HG03558 (cell line): ENCODE measurements around the gene SLC5A1.

ENCODE experiments used
- ATAC-seq: cut with Tn5 transposase; IDR thresholded peaks from one replicate; pipeline ENCODE4 v1.9.1; 2021; ENCODE audit warnings: moderate number of reproducible peaks; ENCODE audit not compliant: unreplicated experiment; ENCODE audit errors: extremely low read depth

SLC5A1 gene

GRCh38 chr22:32050678-32051515, 7.8 kb downstream of the SLC5A1 start:
- ATAC-seq = no peak

DNA sequence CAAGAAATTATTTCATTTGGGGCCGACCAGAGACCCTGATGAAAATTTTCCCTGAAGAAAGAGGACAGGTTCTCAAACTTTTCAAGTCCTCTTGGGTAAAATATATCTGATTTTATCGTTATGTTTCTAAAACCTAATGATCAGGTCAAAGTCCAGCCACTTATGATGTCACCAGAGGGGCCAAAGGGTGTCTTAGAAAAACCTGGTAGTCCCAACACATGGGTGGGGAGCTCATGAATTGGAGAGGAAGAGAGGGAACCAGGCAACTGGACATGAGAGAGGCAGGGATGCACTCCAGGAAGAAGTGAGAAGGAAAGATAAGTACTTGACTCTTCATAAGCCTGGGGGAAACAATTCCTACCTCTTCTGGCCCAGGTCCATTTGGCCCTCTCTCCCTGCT, 9.2 kb downstream of the SLC5A1 start:
- no peak for ATAC-seq

GRCh38 chr22:32052936-32053791, 10.1 kb downstream of the SLC5A1 start:
- no peak for ATAC-seq

DNA sequence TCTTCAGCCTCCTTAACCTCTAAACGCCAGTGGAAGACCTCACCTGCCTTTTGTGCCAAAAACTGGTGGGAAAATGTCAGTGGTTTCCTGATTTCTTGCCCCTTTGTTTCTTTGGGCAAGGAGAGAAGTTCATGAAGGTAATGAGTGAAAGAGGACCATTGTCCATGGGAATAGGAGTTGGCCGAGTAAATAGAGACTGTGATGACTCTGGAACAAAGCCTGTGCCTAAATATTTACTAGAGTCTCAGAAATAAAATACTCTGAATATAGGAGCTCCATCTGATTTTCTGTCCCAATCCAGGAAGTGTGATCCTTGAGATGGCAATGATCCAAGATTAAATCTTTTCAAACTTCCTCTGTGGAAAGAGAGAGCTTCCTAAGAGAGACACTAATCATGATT, 12.0 kb downstream of the SLC5A1 start:
- ATAC-seq = no peak

- ATAC-seq = no peak
Measured at GRCh38 chr22:32058656-32059260, 15.7 kb downstream of the SLC5A1 start.

- ATAC-seq = no peak
Measured at GRCh38 chr22:32059426-32059825, 16.4 kb downstream of the SLC5A1 start.

- ATAC-seq = no peak
Measured at GRCh38 chr22:32063701-32064100, 20.6 kb downstream of the SLC5A1 start.

GRCh38 chr22:32066820-32067219, 23.8 kb downstream of the SLC5A1 start:
- ATAC-seq = no peak

GRCh38 chr22:32067613-32068012, 24.6 kb downstream of the SLC5A1 start:
- ATAC-seq = no peak

DNA sequence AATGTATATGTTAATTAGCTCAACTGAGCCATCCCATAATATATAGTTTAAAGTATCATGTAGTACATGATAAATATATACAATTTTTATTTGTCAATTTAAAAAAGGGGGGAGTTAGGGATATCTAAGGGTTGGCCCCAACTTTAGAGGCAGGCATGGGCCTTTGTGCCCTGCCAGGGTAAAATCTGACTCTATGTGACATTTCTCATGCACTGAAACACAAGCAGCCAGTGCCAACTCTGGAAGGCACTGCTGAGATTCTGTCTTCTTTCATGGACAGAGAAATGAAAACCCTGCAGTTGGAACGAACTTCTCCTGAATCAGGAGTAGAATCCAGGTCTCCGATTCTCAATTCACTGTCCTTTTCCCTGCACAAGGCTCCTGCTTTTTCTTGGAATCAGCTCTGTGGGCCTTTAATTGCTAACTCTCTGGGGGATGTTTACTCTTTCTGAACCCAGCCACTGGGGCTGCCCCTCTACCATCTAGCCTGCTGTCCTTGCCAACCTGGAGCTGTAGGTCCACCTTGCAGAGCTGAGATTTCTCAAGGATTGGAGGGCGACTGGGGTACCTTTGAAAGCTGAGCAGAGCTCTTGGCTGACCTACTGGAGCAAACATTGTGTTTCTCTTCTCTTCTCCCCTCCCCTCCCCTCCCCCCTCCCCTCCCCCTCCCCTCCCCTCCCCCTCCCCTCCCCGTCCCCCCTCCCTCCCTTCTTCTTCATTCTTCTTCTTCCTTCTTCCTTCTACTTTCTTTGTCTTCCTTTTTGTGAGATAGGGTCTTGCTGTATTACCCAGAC, 26.7 kb downstream of the SLC5A1 start:
- ATAC-seq = no peak

DNA sequence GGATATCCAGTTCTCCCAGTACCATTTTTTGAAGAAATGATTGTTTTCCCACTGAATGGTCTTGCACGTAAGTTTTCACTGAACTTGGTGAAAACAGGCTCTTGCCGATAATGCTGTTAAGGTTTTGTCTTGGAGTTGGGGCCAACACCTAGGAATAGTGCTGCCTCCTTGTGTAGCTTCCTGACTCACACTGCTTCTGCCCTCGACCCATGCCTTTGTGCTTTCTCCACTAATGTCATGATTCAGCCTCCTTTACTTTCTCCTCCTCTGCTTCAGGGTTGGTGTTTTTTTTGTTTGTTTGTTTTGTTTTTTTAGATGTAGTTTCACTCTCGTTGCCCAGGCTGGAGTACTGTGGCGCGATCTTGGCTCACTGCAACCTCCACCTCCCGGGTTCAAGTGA, 30.2 kb downstream of the SLC5A1 start:
- no peak for ATAC-seq

GRCh38 chr22:32073823-32074380, 30.8 kb downstream of the SLC5A1 start:
- ATAC-seq = no peak

DNA sequence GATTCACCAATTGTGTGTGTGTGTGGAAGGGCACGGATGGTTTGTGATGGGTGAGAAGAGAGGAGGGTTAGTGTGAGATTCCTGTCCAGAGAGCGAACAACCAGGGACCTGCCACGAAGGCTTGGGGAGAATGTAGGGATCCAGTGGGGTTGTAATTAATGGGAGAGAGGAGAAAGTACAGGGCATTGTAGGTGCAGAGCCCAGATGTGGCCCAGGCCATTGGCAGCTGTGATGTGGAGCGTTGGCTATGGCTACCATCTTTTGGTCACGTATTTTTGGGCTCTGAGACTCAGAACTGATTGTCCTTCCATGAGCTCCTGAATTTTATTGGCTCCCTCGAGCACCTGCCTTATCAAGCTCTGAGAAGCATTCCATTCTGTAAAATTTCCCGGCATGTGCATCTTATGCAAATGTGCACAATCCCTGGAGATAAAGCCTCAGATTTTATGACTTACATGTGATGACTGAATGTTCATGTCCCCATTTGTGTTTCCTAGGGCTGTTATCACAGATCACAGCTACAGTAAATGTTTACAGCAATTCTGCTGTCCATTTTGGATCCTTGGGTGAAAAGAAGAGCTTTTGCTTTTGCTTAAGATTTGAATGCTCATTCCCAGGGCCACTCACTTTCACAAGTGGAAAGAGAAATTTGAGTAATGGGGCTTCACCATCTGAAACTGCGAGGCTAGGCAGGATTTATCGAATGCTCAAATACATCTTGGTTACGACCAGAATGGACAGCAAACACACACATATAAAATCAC, 33.1 kb downstream of the SLC5A1 start:
- no peak for ATAC-seq

GRCh38 chr22:32076761-32077084, 33.7 kb downstream of the SLC5A1 start:
- no peak for ATAC-seq

- ATAC-seq = no peak
Measured at GRCh38 chr22:32077151-32077550, 34.1 kb downstream of the SLC5A1 start.

- no peak for ATAC-seq
Measured at GRCh38 chr22:32079130-32080089, 36.3 kb downstream of the SLC5A1 start.

GRCh38 chr22:32080904-32081303, 37.8 kb downstream of the SLC5A1 start:
- ATAC-seq = no peak

- no peak for ATAC-seq
Measured at GRCh38 chr22:32082331-32082730, 39.3 kb downstream of the SLC5A1 start.
